HepG2 (cell line): ENCODE data around the gene TIMP4. TPM values are rescaled to one million over a fixed set of nuclear protein-coding genes. Genes with fewer than 3 reads are reported as not detected.
A peak's percentile ranks its signal among the peaks of the same experiment; 100 is the strongest.

Source experiments
- ATAC-seq: fragments of 200-7000 bp; cut with Tn5 transposase; 3 replicates; pipeline ENCODE4 v1.9.1; 2020; ENCODE audit warnings: mild to moderate bottlenecking, moderate library complexity
- BruUV-seq: library from RNA; stranded (reverse); fragments of 400-500 nt; replicated peaks from 2 replicates; lab custom pipeline; 2021; lab: Mats Ljungman, UMichigan
- CTCF ChIA-PET: fragments of 300-600 bp; formaldehyde crosslinking; extraction: SDS; loops from one replicate; lab custom pipeline; 2021; ENCODE audit warnings: low total read pairs, inconsistent platforms, low intra/inter-chr PET ratio; lab: Yijun Ruan, JAX
- POLR2A ChIA-PET: fragments of 350-600 bp; sonication (Branson Sonifier 250); formaldehyde crosslinking; loops from one replicate; lab custom pipeline; 2020; ENCODE audit warnings: antibody characterized with exemption, inconsistent platforms; lab: Yijun Ruan, JAX
- DNase-seq: peaks from one replicate; pipeline ENCODE4 v3.0.0-alpha.2; 2015; ENCODE audit warnings: low spot score
- FAIRE-seq: peaks from 3 replicates; lab custom pipeline; 2011; peaks lifted over from hg19 to GRCh38; lab: Jason Lieb, UNC
- H2AFZ ChIP-seq: one replicate; pipeline ENCODE4 v1.6.1; 2011; ENCODE audit warnings: low read length, inconsistent platforms
- H3K27ac ChIP-seq: fragments of 300-600 bp; 3 replicates; pipeline ENCODE4 v1.8.0; 2011; ENCODE audit warnings: mixed run types, mild to moderate bottlenecking, mixed read lengths, low read length, inconsistent platforms; ENCODE audit not compliant: insufficient read depth; ENCODE audit errors: extremely low read length
- H3K27me3 ChIP-seq, 2 experiments: fragments of 200-600 bp in 1 of 2; 2 replicates in 1 of 2; 3 replicates in 1 of 2; pipeline versions ENCODE4 v1.6.0 to v1.8.0; 2011; ENCODE audit warnings: low read length in 2 of 2, mild to moderate bottlenecking in 2 of 2, moderate library complexity in 2 of 2, inconsistent platforms in 1 of 2; ENCODE audit not compliant: insufficient read depth in 2 of 2, control insufficient read depth in 1 of 2
- H3K36me3 ChIP-seq, 2 experiments: fragments of 200-600 bp in 1 of 2; replicated peaks in 1 of 2; 2 replicates in 1 of 2; 3 replicates in 1 of 2; pipeline versions ENCODE4 v1.5.1 to v1.8.0; 2011; ENCODE audit warnings: low read length in 2 of 2, inconsistent platforms in 1 of 2; ENCODE audit not compliant: insufficient read depth in 2 of 2, control insufficient read depth in 1 of 2
- H3K4me1 ChIP-seq: 2 replicates; pipeline ENCODE4 v1.5.1; 2012; ENCODE audit warnings: low read length, inconsistent platforms; ENCODE audit not compliant: insufficient read depth
- H3K4me2 ChIP-seq: 2 replicates; pipeline ENCODE4 v1.6.0; 2011; ENCODE audit warnings: low read depth, low read length, inconsistent platforms
- H3K4me3 ChIP-seq, 3 experiments: fragments of 200-600 bp in 1 of 3; sonication (generic), shearing (Covaris generic) in 1 of 3; replicated peaks in 1 of 3; 2 replicates each; pipeline ENCODE4 v1.5.1; 2011 to 2016; ENCODE audit warnings: low read length in 3 of 3, inconsistent platforms in 2 of 3, low read depth in 2 of 3, mild to moderate bottlenecking in 2 of 3, control low read depth in 1 of 3, mixed read lengths in 1 of 3; ENCODE audit not compliant: insufficient read depth in 1 of 3
- H3K79me2 ChIP-seq: one replicate; pipeline ENCODE4 v1.6.1; 2011; ENCODE audit warnings: low read length, inconsistent platforms; ENCODE audit not compliant: insufficient read depth
- H3K9ac ChIP-seq: 2 replicates; pipeline ENCODE4 v1.6.0; 2011; ENCODE audit warnings: mild to moderate bottlenecking, low read depth, low read length, inconsistent platforms; ENCODE audit not compliant: insufficient read depth
- H3K9me3 ChIP-seq: 2 replicates; pipeline ENCODE4 v1.5.1; 2012; ENCODE audit warnings: mild to moderate bottlenecking, low read length
- H4K20me1 ChIP-seq: 2 replicates; pipeline ENCODE4 v1.6.0; 2011; ENCODE audit warnings: inconsistent platforms, mild to moderate bottlenecking, low read length, moderate library complexity; ENCODE audit not compliant: insufficient read depth
- DZIP1 ChIP-seq: sonication (generic); formaldehyde crosslinking; IDR thresholded peaks from 2 replicates; pipeline ENCODE4 v1.5.0; 2020; ENCODE audit warnings: mild to moderate bottlenecking, missing genetic modification reagents
- MAFK ChIP-seq, 2 experiments: IDR thresholded peaks in 1 of 2; conservative IDR thresholded peaks in 1 of 2; 2 replicates each; pipeline ENCODE4 v1.6.1; 2011; ENCODE audit warnings: improper control_type of control experiment in 2 of 2, low read length in 2 of 2
- NFIB ChIP-seq: sonication (generic); formaldehyde crosslinking; IDR thresholded peaks from 2 replicates; pipeline ENCODE4 v1.9.0; 2021; ENCODE audit warnings: missing genetic modification reagents, mild to moderate bottlenecking, borderline replicate concordance
- TSC22D2 ChIP-seq: sonication (generic); formaldehyde crosslinking; IDR thresholded peaks from 2 replicates; pipeline ENCODE4 v1.5.1; 2020; ENCODE audit warnings: missing genetic modification reagents, mild to moderate bottlenecking, borderline replicate concordance
- ZFAT ChIP-seq: sonication (generic); formaldehyde crosslinking; conservative IDR thresholded peaks from 2 replicates; pipeline ENCODE4 v1.8.1; 2023; ENCODE audit warnings: missing genetic modification reagents, inconsistent platforms
- WGBS: methylation state at CpG from one replicate; pipeline ENCODE4 v1.1.6; 2017; ENCODE audit warnings: low lambda C conversion rate; 5-methylcytosine and 5-hydroxymethylcytosine counted together
- in situ Hi-C: cut with HindIII; loops from 2 replicates; pipeline ENCODE4 v1.10.0; 2017; ENCODE audit warnings: low pct_unique_long_range_greater_than_20kb; ENCODE audit not compliant: extremely low pct_ligation_motif_present
- intact Hi-C: fragments of 100-400 bp; cut with micrococcal nuclease; formaldehyde crosslinking; loops from one replicate; pipeline ENCODE4 v1.10.0; 2022; ENCODE audit not compliant: unreplicated experiment
- polyA plus RNA-seq, 8 experiments: library from polyadenylated mRNA; depleted of rRNA in 3 of 8; stranded (reverse) in 7 of 8; unstranded in 1 of 8; fragments of >200 nt; fragmentation: Illumina TruSeq in 4 of 8; extraction: Trizol in 4 of 8; gene quantifications; 2 replicates each; pipeline versions ENCODE4 v1.2.1 to v1.2.3, GENCODE V29; 2011 to 2016; ENCODE audit warnings: low read depth in 4 of 8, missing spikeins in 1 of 8, mixed read lengths in 1 of 8; ENCODE audit not compliant: insufficient read depth in 1 of 8
- total RNA-seq, 5 experiments: library from RNA; depleted of rRNA; stranded (reverse); fragments of >200 nt; fragmentation: Illumina TruSeq; extraction: Trizol; gene quantifications; 2 replicates each; pipeline ENCODE4 v1.2.3, GENCODE V29; 2016; ENCODE audit warnings: low read depth in 1 of 5
- TF ChIP-seq, protein P1 (sequence below): fragments of 450-650 bp; IDR thresholded peaks from 2 replicates; pipeline ENCODE4 v1.6.1; 2016
- TF ChIP-seq, protein P2 (sequence below): sonication (generic); formaldehyde crosslinking; IDR thresholded peaks from 2 replicates; pipeline ENCODE4 v1.4.0; 2020; ENCODE audit warnings: low read depth, mild to moderate bottlenecking, missing genetic modification reagents
- TF ChIP-seq, protein P3 (sequence below): IDR thresholded peaks from 2 replicates; pipeline ENCODE4 v1.6.1; 2016; ENCODE audit warnings: missing biosample characterization, missing genetic modification reagents, low read depth
- TF ChIP-seq, protein P4 (sequence below): IDR thresholded peaks from 2 replicates; pipeline ENCODE4 v1.6.1; 2016; ENCODE audit warnings: low read depth
- TF ChIP-seq, protein P5 (sequence below): sonication (generic); formaldehyde crosslinking; IDR thresholded peaks from 2 replicates; pipeline ENCODE4 v1.5.0; 2020; ENCODE audit warnings: missing genetic modification reagents, mild to moderate bottlenecking, borderline replicate concordance

The TIMP4 gene
- total and polyA plus RNA-seq, 2 of the 13 experiments (the other 11 are each of a cell fraction or from before 2014, with no cell fraction given): 0.05 to 0.07 TPM

- TF ChIP-seq, protein P1, sequence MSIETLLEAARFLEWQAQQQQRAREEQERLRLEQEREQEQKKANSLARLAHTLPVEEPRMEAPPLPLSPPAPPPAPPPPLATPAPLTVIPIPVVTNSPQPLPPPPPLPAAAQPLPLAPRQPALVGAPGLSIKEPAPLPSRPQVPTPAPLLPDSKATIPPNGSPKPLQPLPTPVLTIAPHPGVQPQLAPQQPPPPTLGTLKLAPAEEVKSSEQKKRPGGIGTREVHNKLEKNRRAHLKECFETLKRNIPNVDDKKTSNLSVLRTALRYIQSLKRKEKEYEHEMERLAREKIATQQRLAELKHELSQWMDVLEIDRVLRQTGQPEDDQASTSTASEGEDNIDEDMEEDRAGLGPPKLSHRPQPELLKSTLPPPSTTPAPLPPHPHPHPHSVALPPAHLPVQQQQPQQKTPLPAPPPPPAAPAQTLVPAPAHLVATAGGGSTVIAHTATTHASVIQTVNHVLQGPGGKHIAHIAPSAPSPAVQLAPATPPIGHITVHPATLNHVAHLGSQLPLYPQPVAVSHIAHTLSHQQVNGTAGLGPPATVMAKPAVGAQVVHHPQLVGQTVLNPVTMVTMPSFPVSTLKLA: peak; percentile 95
Observed at GRCh38 chr3:12147049-12147780, 11.5 kb downstream of the TIMP4 start (continued).

GRCh38 chr3:12143949-12144504, 14.7 kb downstream of the TIMP4 start:
- no peaks in the 10 kb centered on the region for H3K4me1 ChIP-seq
- FAIRE-seq: no peak
- TF ChIP-seq, protein P2, sequence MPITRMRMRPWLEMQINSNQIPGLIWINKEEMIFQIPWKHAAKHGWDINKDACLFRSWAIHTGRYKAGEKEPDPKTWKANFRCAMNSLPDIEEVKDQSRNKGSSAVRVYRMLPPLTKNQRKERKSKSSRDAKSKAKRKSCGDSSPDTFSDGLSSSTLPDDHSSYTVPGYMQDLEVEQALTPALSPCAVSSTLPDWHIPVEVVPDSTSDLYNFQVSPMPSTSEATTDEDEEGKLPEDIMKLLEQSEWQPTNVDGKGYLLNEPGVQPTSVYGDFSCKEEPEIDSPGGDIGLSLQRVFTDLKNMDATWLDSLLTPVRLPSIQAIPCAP (CRISPR knock-in tag): no peak
- no peak for TF ChIP-seq NFIB (CRISPR knock-in tag)
- no peak for TF ChIP-seq ZFAT (CRISPR knock-in tag)
- TF ChIP-seq, protein P3, sequence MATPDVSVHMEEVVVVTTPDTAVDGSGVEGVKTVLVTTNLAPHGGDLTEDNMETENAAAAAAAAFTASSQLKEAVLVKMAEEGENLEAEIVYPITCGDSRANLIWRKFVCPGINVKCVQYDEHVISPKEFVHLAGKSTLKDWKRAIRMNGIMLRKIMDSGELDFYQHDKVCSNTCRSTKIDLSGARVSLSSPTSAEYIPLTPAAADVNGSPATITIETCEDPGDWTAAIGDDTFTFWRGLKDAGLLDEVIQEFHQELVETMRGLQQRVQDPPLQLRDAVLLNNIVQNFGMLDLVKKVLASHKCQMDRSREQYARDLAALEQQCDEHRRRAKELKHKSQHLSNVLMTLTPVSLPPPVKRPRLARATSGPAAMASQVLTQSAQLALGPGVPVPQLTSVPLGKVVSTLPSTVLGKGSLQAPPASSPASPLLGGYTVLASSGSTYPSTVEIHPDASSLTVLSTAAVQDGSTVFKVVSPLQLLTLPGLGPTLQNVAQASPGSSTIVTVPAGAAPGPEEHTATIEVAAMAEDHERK: no peak
- no peak for TF ChIP-seq MAFK (conservative IDR thresholded peaks at IDR 0.05 in 1 of 2, IDR thresholded peaks at IDR 0.05 in 1 of 2; ENCODE audit: low read length in 2 of 2)
- no peak for TF ChIP-seq DZIP1 (CRISPR knock-in tag)
- TF ChIP-seq, protein P4, sequence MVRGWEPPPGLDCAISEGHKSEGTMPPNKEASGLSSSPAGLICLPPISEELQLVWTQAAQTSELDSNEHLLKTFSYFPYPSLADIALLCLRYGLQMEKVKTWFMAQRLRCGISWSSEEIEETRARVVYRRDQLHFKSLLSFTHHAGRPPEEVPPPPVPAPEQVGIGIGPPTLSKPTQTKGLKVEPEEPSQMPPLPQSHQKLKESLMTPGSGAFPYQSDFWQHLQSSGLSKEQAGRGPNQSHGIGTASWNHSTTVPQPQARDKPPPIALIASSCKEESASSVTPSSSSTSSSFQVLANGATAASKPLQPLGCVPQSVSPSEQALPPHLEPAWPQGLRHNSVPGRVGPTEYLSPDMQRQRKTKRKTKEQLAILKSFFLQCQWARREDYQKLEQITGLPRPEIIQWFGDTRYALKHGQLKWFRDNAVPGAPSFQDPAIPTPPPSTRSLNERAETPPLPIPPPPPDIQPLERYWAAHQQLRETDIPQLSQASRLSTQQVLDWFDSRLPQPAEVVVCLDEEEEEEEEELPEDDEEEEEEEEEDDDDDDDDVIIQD: no peak
- TF ChIP-seq, protein P5, sequence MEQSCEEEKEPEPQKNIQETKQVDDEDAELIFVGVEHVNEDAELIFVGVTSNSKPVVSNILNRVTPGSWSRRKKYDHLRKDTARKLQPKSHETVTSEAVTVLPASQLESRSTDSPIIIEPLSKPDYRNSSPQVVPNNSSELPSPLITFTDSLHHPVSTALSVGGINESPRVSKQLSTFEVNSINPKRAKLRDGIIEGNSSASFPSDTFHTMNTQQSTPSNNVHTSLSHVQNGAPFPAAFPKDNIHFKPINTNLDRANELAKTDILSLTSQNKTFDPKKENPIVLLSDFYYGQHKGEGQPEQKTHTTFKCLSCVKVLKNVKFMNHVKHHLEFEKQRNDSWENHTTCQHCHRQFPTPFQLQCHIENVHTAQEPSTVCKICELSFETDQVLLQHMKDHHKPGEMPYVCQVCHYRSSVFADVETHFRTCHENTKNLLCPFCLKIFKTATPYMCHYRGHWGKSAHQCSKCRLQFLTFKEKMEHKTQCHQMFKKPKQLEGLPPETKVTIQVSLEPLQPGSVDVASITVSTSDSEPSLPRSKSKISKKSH (CRISPR knock-in tag): no peak
- TF ChIP-seq TSC22D2 (CRISPR knock-in tag): no peak

More at GRCh38 chr3:12143949-12144504, 14.7 kb downstream of the TIMP4 start:
- Histone ChIP-seq H3K79me2 (no peaks in the 10 kb centered on the region), H3K9ac (no peak overlapping the region), H3K4me2 (no peak overlapping the region), H3K27me3 (peaks cover 0 to 15% of the 10 kb centered on the region in 2 experiments; a peak in 2 of 5 replicates), H4K20me1 (no peaks in the 10 kb centered on the region), H3K4me3 (no peak overlapping the region), H2AFZ (no peak overlapping the region), H3K9me3 (no peaks in the 10 kb centered on the region), H3K27ac (no peak overlapping the region), H3K36me3 (no peaks in the 10 kb centered on the region)
- no peak for ATAC-seq
- 50% methylated on average over 2 of the region's 6 CpGs for WGBS
- in situ Hi-C loops: no loop called here
- DNase-seq: no peak
- POLR2A ChIA-PET: no interaction called here
- CTCF ChIA-PET: no interaction called here
- no TSS peak for BruUV-seq
- intact Hi-C loops: no loop called here
